ENCODE data around the gene SLC6A20.

DNA sequence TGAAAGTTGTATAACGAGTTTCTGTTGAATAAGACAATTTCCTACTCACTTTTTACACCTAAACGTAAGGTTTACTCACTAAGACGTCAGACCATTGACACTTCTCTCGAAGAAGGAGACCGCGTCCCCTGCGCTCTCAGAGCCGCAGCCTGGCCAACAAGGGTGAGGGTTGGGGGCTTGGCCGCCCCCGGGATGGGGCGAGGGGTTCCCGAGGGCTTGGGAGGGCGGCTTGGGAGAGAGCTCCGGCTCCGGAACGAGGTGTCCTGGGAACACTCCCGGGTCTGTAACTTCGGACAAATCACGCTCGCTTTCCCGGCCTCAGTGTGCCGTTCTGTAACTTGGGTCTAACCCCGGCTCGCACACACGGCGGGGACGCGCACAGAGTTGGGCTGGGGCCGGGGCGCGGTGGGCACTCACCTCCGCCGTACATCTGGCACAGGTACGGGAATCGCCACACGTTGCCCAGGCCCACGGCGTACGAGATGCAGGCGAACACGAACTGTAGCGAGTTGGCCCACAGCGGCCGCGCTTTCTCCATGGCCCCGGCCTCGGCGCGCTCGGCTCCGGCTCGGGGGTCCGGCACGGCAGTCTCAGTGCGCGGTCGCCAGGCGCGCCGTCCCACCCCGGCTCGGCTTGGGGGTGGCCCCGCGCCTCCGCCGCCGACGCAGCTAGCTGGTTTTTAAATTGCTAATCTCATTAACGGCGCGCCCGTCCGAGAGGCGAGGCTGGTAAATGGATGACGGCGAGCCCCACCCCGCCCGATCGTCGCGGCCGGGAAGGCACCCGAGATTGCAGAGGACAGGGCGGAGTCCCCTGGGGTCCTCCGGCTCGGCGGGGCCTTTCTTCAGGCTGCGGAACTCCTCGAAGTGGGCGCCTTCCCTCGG lies at the start of gene SLC6A20:
- TF ChIP-seq, protein P1, sequence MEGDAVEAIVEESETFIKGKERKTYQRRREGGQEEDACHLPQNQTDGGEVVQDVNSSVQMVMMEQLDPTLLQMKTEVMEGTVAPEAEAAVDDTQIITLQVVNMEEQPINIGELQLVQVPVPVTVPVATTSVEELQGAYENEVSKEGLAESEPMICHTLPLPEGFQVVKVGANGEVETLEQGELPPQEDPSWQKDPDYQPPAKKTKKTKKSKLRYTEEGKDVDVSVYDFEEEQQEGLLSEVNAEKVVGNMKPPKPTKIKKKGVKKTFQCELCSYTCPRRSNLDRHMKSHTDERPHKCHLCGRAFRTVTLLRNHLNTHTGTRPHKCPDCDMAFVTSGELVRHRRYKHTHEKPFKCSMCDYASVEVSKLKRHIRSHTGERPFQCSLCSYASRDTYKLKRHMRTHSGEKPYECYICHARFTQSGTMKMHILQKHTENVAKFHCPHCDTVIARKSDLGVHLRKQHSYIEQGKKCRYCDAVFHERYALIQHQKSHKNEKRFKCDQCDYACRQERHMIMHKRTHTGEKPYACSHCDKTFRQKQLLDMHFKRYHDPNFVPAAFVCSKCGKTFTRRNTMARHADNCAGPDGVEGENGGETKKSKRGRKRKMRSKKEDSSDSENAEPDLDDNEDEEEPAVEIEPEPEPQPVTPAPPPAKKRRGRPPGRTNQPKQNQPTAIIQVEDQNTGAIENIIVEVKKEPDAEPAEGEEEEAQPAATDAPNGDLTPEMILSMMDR (conservative IDR thresholded peaks at IDR 0.05) = no peak
- TF ChIP-seq ZFX (IDR thresholded peaks at IDR 0.05) = no peak
